Amniotic stem cell (primary cell): ENCODE data around the gene GLDC.
"Not testable (repeated sequence)": the region's sequence is repeated elsewhere in the genome, so short reads cannot be mapped to it uniquely, and the experiment has no call there.

Experiments
- DNase-seq: peaks from one replicate; lab custom pipeline; 2025; lab: John Stamatoyannopoulos, UW

Gene GLDC

GRCh38 chr9:6664204-6664680, 18.7 kb upstream of the GLDC start:
- no peak for DNase-seq

- no peak for DNase-seq
Measured at GRCh38 chr9:6660512-6660911, 15.0 kb upstream of the GLDC start.

GRCh38 chr9:6658628-6659353, 13.3 kb upstream of the GLDC start:
- no peak for DNase-seq

GRCh38 chr9:6656614-6657300, 11.2 kb upstream of the GLDC start:
- DNase-seq = no peak

- DNase-seq = no peak
Measured at GRCh38 chr9:6655036-6655435, 9.5 kb upstream of the GLDC start.

GRCh38 chr9:6646293-6646636, 736 bp upstream of the GLDC start:
- DNase-seq = no peak

GRCh38 chr9:6645105-6645354, 499 bp downstream of the GLDC start:
- DNase-seq = not testable (repeated sequence)

GRCh38 chr9:6644346-6645104, 1.0 kb downstream of the GLDC start:
- DNase-seq = no peak

GRCh38 chr9:6641961-6642360, 3.6 kb downstream of the GLDC start:
- DNase-seq = no peak

- no peak for DNase-seq
Measured at GRCh38 chr9:6641561-6641960, 4.0 kb downstream of the GLDC start.

- DNase-seq = no peak
Measured at GRCh38 chr9:6641056-6641455, 4.5 kb downstream of the GLDC start.

GRCh38 chr9:6640268-6641051, 5.1 kb downstream of the GLDC start:
- no peak for DNase-seq

GRCh38 chr9:6639622-6640021, 5.9 kb downstream of the GLDC start:
- no peak for DNase-seq

- no peak for DNase-seq
Measured at GRCh38 chr9:6634444-6634843, 11.1 kb downstream of the GLDC start.

GRCh38 chr9:6633378-6633777, 12.2 kb downstream of the GLDC start:
- DNase-seq = no peak

- DNase-seq = no peak
Measured at GRCh38 chr9:6632516-6633183, 12.9 kb downstream of the GLDC start.

GRCh38 chr9:6631207-6631512, 14.4 kb downstream of the GLDC start:
- no peak for DNase-seq

- no peak for DNase-seq
Measured at GRCh38 chr9:6630502-6631206, 14.9 kb downstream of the GLDC start.

GRCh38 chr9:6628704-6629103, 16.8 kb downstream of the GLDC start:
- no peak for DNase-seq

- DNase-seq = no peak
Measured at GRCh38 chr9:6625363-6625762, 20.2 kb downstream of the GLDC start.

- not testable (repeated sequence) for DNase-seq
Measured at GRCh38 chr9:6622784-6623183, 22.7 kb downstream of the GLDC start.
